Esophagus (tissue), 2 donors: ENCODE data around the gene CHRNA4. TPM values are rescaled to one million over a fixed set of nuclear protein-coding genes. Genes with fewer than 3 reads are reported as not detected.
"Not testable (repeated sequence)": the region's sequence is repeated elsewhere in the genome, so short reads cannot be mapped to it uniquely, and the experiment has no call there.

ENCODE experiments used
- H3K27ac ChIP-seq, 2 donors: one replicate each; pipeline ENCODE4 v1.5.1; 2013; ENCODE audit warnings: low read depth in 2 of 2, mild to moderate bottlenecking in 2 of 2, inconsistent platforms in 1 of 2, low read length in 1 of 2, moderate library complexity in 1 of 2
- H3K27me3 ChIP-seq, 2 donors: one replicate each; pipeline ENCODE4 v1.6.1; 2013; ENCODE audit warnings: low read length in 2 of 2, control low read depth in 1 of 2, mild to moderate bottlenecking in 1 of 2; ENCODE audit not compliant: insufficient read depth in 2 of 2, control insufficient read depth in 1 of 2
- H3K36me3 ChIP-seq, 2 donors: one replicate each; pipeline ENCODE4 v1.6.1; 2013; ENCODE audit warnings: low read length in 1 of 2; ENCODE audit not compliant: control insufficient read depth in 2 of 2, insufficient read depth in 2 of 2
- H3K4me1 ChIP-seq, 2 donors: one replicate each; pipeline ENCODE4 v1.6.1; 2013; ENCODE audit warnings: low read length in 1 of 2; ENCODE audit not compliant: control insufficient read depth in 2 of 2, insufficient read depth in 2 of 2
- H3K4me3 ChIP-seq, 2 donors: one replicate each; pipeline ENCODE4 v1.5.1; 2013; ENCODE audit warnings: low read length in 2 of 2, mild to moderate bottlenecking in 2 of 2, low read depth in 1 of 2, moderate library complexity in 1 of 2
- H3K9me3 ChIP-seq, 2 donors: one replicate each; pipeline ENCODE4 v1.6.1; 2013; ENCODE audit warnings: mild to moderate bottlenecking in 2 of 2, low read depth in 1 of 2, low read length in 1 of 2, moderate library complexity in 1 of 2; ENCODE audit not compliant: control insufficient read depth in 2 of 2, insufficient read depth in 1 of 2
- WGBS, 2 donors: extraction: QIAGEN DNeasy Blood & Tissue Kit; methylation state at CpG; one replicate each; pipeline ENCODE4 v1.1.7; 2013; 5-methylcytosine and 5-hydroxymethylcytosine counted together
- polyA plus RNA-seq, 2 donors: library from polyadenylated mRNA; stranded (reverse); fragments of 200-250 nt; gene quantifications; one replicate each; pipeline ENCODE4 v1.2.3, GENCODE V29; 2013
- donor health status: healthy with polysubstance abuse.
- donor health status: Bipolar disorder and iron deficiency.

CHRNA4 gene
- polyA plus RNA-seq, 2 donors = 0.02 TPM; not detected in 1

DNA sequence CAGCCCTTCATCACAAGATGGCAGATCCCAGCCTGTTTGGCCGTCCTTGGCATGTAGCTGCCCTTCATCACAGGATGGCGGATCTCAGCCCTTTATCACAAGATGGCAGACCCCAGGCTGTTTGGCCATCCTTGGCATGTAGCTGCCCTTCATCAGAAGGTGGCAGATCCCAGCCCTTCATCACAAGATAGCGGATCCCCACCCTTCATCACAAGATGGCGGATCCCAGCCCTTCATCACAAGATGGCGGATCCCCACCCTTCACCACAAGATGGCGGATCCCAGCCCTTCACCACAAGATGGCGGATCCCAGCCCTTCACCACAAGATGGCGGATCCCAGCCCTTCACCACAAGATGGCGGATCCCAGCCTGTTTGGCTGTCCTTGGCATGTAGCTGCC, 26.1 kb downstream of the CHRNA4 start:
- H3K9me3 ChIP-seq, H3K27ac ChIP-seq, H3K27me3 ChIP-seq, H3K4me3 ChIP-seq, H3K4me1 ChIP-seq, H3K36me3 ChIP-seq: not testable (repeated sequence)
- 96% methylated on average over 9 of the region's 9 CpGs for WGBS, 2 donors

DNA sequence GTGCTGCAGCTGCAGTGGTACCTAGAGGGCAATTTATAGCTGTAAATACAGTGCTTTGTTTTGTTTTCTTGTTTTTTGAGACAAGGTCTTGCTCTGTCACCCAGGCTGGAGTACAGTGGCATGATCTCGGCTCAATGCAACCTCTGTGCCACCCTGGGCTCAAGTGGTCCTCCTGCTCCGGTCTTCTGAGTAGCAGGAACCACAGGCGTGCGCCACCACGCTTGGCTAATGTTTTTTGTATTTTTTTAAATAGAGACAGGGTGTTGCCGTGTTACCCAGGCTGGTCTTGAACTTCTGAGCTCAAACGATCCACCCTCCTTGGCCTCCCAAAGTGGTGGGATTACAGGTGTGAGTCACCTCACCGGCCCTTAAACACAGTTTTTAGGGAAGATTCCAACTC, 26.8 kb downstream of the CHRNA4 start:
- no peak overlapping the region for H3K4me3 ChIP-seq
- no peaks in the 10 kb centered on the region for H3K36me3 ChIP-seq
- peaks cover 4 to 9% of the 10 kb centered on the region in 2 donors for H3K9me3 ChIP-seq
- H3K4me1 ChIP-seq = peaks cover 2 to 5% of the 10 kb centered on the region in 2 donors
- WGBS, 2 donors = 72 to 75% methylated on average over 8 of the region's 8 CpGs
- no peak overlapping the region for H3K27ac ChIP-seq
- peaks cover 3 to 4% of the 10 kb centered on the region in 2 donors for H3K27me3 ChIP-seq

DNA sequence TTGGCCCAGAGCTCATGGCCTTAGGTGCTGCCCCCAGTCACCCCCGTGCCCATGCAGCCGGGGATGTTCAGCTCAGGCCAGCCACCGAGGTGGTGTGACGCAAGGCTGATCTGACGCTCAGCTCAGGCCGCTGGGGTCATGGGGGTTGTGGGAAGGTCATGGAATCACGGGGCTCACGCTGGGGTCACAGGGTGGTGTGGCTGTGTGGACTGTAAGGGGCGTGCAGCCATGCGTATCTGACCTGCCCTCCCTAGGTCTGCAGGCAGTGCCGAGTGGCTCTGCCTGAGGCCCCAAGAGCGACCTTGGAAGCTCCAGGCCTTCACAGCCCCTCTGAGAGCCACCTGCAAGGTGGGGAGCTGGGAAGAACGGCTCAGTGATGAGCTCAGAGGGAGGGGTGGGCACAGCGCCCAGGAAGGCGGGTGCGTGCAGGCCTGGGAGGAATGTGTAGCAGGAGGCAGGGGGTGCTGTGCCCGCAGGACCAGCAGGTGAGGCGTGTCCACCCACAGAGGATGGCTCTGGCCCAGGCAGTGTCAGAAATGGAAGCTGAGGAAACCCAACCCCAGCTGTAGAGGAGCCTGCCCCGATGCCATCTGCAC, 27.8 kb downstream of the CHRNA4 start:
- Histone ChIP-seq H3K4me3 (no peak overlapping the region), H3K36me3 (no peaks in the 10 kb centered on the region), H3K9me3 (peaks cover 4 to 9% of the 10 kb centered on the region in 2 donors), H3K4me1 (peaks cover 2 to 5% of the 10 kb centered on the region in 2 donors), H3K27me3 (peaks cover 3 to 4% of the 10 kb centered on the region in 2 donors), H3K27ac (no peak overlapping the region)
- WGBS, 2 donors = 52 to 54% methylated on average over 19 of the region's 19 CpGs

DNA sequence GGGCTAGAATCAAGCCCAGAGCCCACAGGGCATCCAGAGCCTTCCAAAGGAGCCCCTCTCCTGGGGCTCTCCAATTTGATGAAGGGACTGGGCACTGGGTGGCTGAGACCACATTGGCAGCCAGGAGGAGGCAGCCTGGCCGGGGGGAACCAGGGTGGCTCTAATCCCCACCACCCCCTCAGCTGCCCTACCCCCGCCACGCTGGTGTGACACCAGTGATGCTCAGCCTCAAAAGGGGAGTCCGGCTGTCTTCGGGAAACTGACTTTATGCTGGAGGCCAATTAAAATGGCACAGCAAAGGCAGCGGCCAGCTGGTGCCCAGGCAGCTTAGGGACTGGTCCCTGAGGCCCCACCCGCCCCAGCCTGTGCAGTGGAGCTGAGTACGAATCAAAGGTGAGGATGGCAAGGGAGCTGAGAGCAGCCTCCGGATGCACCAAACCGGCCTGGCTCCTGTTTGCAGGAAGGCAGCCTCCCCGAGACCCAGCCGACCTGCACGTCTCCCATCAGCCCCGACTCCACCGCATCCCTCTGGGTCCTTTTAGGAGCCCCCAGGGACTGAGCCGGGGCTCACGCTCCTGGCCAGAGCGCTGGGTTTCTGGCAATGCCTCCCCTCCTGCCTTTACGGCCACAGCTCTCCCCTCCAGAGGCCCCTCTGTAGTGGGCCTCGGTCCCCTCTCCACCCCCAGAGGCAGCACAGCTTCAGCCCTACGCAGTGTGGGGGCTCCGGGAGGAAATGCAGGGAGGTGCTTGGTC, 28.5 kb downstream of the CHRNA4 start:
- no peak overlapping the region for H3K27ac ChIP-seq
- no peak overlapping the region for H3K4me3 ChIP-seq
- 79 to 84% methylated on average over 22 of the region's 22 CpGs for WGBS, 2 donors
- H3K4me1 ChIP-seq = peaks cover 2 to 5% of the 10 kb centered on the region in 2 donors
- peaks cover 4 to 9% of the 10 kb centered on the region in 2 donors for H3K9me3 ChIP-seq
- H3K36me3 ChIP-seq = no peaks in the 10 kb centered on the region
- H3K27me3 ChIP-seq = peaks cover 3 to 4% of the 10 kb centered on the region in 2 donors

DNA sequence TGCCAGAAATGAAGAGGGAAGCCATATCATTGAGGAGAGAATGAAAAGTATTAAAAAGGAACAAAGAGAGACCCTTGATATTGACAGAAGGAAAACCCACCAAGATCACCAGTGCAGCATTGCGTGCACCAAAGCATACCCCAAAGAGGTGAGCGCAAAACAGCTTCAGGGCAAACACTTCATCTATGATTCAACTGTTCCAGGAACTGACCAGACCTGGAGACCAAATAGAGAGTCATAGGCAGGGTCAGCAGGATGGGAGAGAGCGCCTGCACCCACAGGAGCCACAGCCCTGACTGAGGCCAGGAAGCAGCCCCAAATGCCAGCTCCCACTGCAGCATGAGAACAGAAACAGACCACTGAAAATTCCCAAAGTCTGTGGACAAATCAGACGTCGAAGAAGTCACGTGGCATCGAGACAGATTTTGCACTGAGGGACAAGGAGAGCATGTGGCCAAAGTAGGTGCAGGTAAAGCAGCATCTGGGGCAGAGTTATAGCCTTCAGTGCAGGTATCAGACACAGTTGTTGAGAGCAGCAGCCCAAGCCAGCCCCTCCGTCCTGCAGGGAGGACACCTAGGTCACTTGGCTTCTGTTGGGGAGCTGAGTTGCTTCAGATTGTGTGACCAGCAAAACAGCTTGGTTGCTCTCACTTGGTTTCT, 29.3 kb downstream of the CHRNA4 start:
- Histone ChIP-seq H3K36me3 (no peaks in the 10 kb centered on the region), H3K4me3 (no peak overlapping the region), H3K4me1 (peaks cover 2 to 5% of the 10 kb centered on the region in 2 donors), H3K27me3 (peaks cover 3 to 4% of the 10 kb centered on the region in 2 donors), H3K27ac (no peak overlapping the region), H3K9me3 (peaks cover 4 to 9% of the 10 kb centered on the region in 2 donors)
- WGBS, 2 donors = 92 to 95% methylated on average over 8 of the region's 8 CpGs

DNA sequence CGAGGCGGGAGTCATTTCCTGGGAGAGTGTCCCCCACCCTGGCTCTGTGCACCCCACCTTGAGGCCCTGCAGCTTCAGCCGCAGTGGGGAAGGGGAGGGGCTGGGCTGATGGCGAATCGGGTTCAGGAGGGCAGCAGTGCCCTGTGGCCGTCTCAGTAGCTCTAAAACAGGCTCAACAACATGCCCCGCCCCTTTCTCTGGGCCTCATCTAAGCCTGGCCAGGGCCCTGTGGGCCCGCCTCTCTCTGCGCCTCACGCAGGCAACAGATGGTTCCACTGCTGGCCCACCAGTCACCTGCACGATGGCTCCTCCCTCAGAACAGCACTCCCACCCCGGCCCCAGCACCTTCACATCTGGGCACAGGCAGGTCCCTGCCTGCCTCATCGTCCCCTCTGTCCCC, 30.2 kb downstream of the CHRNA4 start:
- Histone ChIP-seq H3K4me1 (peaks cover 0 to 2% of the 10 kb centered on the region in 2 donors), H3K27ac (no peak overlapping the region), H3K4me3 (no peak overlapping the region), H3K36me3 (no peaks in the 10 kb centered on the region), H3K9me3 (peaks cover 4 to 6% of the 10 kb centered on the region in 2 donors), H3K27me3 (peaks cover 0 to 3% of the 10 kb centered on the region in 2 donors)
- WGBS, 2 donors = 54 to 58% methylated on average over 13 of the region's 13 CpGs

GRCh38 chr20:63330084-63330760, 30.9 kb downstream of the CHRNA4 start:
- H3K9me3 ChIP-seq = peaks cover 4 to 6% of the 10 kb centered on the region in 2 donors
- WGBS, 2 donors = 78% methylated on average over 20 of the region's 20 CpGs
- peaks cover 0 to 2% of the 10 kb centered on the region in 2 donors for H3K4me1 ChIP-seq
- H3K27ac ChIP-seq = no peak overlapping the region
- no peaks in the 10 kb centered on the region for H3K27me3 ChIP-seq
- no peak overlapping the region for H3K4me3 ChIP-seq
- no peaks in the 10 kb centered on the region for H3K36me3 ChIP-seq

- whole genome bisulfite sequencing, 2 donors = 73 to 83% methylated on average over 18 of the region's 18 CpGs
- Histone ChIP-seq H3K4me1 (peaks cover 0 to 2% of the 10 kb centered on the region in 2 donors), H3K27me3 (no peaks in the 10 kb centered on the region), H3K4me3 (no peak overlapping the region), H3K36me3 (no peaks in the 10 kb centered on the region), H3K27ac (no peak overlapping the region), H3K9me3 (peaks cover 4 to 6% of the 10 kb centered on the region in 2 donors)
These were observed 31.6 kb downstream of the CHRNA4 start for GRCh38 chr20:63329331-63330083.
